Transverse colon (tissue), 4 donors: ENCODE results near the gene DOK1.

Experiments
- EP300 ChIP-seq: sonication (generic); formaldehyde crosslinking; IDR thresholded peaks from one replicate; pipeline ENCODE4 v1.6.1; 2017; ENCODE audit warnings: antibody characterized with exemption, low read depth
- POLR2A ChIP-seq: fragments of 450-650 bp; IDR thresholded peaks from one replicate; pipeline ENCODE4 v1.6.1; 2016; ENCODE audit warnings: antibody characterized with exemption, mild to moderate bottlenecking, moderate library complexity
- POLR2AphosphoS5 ChIP-seq, 3 donors: sonication (generic); formaldehyde crosslinking; IDR thresholded peaks; one replicate each; pipeline ENCODE4 v1.6.1; 2016; ENCODE audit warnings: antibody characterized with exemption in 3 of 3
- TF ChIP-seq, protein P1 (sequence below), 5 experiments: fragments of 200-600 bp in 3 of 5; fragments of 450-650 bp in 2 of 5; sonication (generic) in 3 of 5; IDR thresholded peaks; 1 replicate in 2 of 5; 2 replicates in 3 of 5; pipeline ENCODE4 v1.5.1; 2016 to 2017; ENCODE audit warnings: antibody characterized with exemption in 5 of 5, inconsistent platforms in 3 of 5, mild to moderate bottlenecking in 2 of 5, moderate library complexity in 1 of 5

DNA sequence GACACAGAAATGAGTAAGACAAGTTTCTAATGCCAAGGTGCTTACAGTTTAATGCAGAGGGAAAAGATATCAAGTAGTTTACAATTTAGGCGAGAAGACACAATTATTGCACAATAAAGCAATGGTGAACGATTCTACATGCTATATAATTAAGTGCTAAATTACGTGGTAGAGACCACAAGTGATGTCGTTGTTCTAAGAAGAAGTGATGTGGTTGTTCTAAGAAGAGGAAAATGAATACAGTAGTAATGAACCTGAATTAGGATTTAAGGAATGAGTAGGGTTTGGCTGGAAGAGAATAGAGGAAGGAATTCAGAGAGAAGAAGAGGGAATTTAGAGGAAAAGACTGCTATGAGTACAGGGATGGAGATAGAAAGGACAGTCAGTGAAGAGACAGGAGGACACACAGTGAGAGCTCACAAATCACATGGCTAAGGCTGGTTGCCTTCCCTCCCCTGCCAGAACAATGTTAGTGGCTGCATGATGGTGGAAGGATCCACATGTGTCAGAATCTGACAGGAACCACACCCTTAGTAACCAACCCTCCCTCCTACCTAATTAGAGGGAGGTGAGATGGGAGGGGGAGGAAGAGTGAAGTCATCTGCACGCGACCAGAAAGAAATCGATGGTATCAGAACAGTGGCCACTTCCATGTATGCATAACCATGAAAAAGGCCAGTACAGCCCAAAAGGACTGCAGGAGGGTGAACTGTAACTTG, 48.9 kb downstream of the DOK1 start:
- TF ChIP-seq POLR2AphosphoS5 (IDR thresholded peaks at IDR 0.05) (no peak), POLR2A (no peak), EP300 (no peak)
- TF ChIP-seq, protein P1, sequence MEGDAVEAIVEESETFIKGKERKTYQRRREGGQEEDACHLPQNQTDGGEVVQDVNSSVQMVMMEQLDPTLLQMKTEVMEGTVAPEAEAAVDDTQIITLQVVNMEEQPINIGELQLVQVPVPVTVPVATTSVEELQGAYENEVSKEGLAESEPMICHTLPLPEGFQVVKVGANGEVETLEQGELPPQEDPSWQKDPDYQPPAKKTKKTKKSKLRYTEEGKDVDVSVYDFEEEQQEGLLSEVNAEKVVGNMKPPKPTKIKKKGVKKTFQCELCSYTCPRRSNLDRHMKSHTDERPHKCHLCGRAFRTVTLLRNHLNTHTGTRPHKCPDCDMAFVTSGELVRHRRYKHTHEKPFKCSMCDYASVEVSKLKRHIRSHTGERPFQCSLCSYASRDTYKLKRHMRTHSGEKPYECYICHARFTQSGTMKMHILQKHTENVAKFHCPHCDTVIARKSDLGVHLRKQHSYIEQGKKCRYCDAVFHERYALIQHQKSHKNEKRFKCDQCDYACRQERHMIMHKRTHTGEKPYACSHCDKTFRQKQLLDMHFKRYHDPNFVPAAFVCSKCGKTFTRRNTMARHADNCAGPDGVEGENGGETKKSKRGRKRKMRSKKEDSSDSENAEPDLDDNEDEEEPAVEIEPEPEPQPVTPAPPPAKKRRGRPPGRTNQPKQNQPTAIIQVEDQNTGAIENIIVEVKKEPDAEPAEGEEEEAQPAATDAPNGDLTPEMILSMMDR (IDR thresholded peaks at IDR 0.05) = no peak
